GM21381 (cell line): ENCODE data around the gene PRR19.

Experiments used
- ATAC-seq: cut with Tn5 transposase; IDR thresholded peaks from one replicate; pipeline ENCODE4 v1.9.1; 2021; ENCODE audit warnings: mild to moderate bottlenecking, moderate library complexity; ENCODE audit not compliant: unreplicated experiment

The PRR19 gene

GRCh38 chr19:42270346-42271044 is 31.4 kb upstream of the PRR19 start:
- no peak for ATAC-seq

GRCh38 chr19:42271045-42271419 is 30.9 kb upstream of the PRR19 start:
- ATAC-seq, result no peak

GRCh38 chr19:42271861-42272534 is 29.9 kb upstream of the PRR19 start:
- no peak for ATAC-seq

- no peak for ATAC-seq
These were observed 29.4 kb upstream of the PRR19 start for GRCh38 chr19:42272535-42272897.

GRCh38 chr19:42272989-42273406 is 28.9 kb upstream of the PRR19 start:
- no peak for ATAC-seq

GRCh38 chr19:42273407-42274064 is 28.4 kb upstream of the PRR19 start:
- ATAC-seq, result no peak

GRCh38 chr19:42274065-42274682 is 27.8 kb upstream of the PRR19 start:
- ATAC-seq, result no peak

GRCh38 chr19:42275103-42275502 is 26.8 kb upstream of the PRR19 start:
- no peak for ATAC-seq

GRCh38 chr19:42275517-42275916 is 26.4 kb upstream of the PRR19 start:
- ATAC-seq, result no peak

- ATAC-seq, result no peak
These were observed 25.6 kb upstream of the PRR19 start for GRCh38 chr19:42276284-42276683.

- ATAC-seq, result no peak
These were observed 25.1 kb upstream of the PRR19 start for GRCh38 chr19:42276821-42277220.

GRCh38 chr19:42277821-42278451 is 24.0 kb upstream of the PRR19 start:
- ATAC-seq, result no peak

- ATAC-seq, result no peak
These were observed 23.3 kb upstream of the PRR19 start for GRCh38 chr19:42278452-42279154.

GRCh38 chr19:42279155-42279901 is 22.6 kb upstream of the PRR19 start:
- ATAC-seq, result no peak

- ATAC-seq, result peak; percentile 31
These were observed 21.8 kb upstream of the PRR19 start for GRCh38 chr19:42279902-42280814.

- no peak for ATAC-seq
These were observed 21.2 kb upstream of the PRR19 start for GRCh38 chr19:42280815-42281145.

GRCh38 chr19:42281146-42281826 is 20.6 kb upstream of the PRR19 start:
- ATAC-seq, result no peak
